ENCODE data around the gene POLH. TPM values are rescaled to one million over a fixed set of nuclear protein-coding genes. Genes with fewer than 3 reads are reported as not detected.

The POLH gene
- total and polyA plus RNA-seq, 2 of the 4 experiments (the other 2 are of a cell fraction) = 13.3 to 26.0 TPM

DNA sequence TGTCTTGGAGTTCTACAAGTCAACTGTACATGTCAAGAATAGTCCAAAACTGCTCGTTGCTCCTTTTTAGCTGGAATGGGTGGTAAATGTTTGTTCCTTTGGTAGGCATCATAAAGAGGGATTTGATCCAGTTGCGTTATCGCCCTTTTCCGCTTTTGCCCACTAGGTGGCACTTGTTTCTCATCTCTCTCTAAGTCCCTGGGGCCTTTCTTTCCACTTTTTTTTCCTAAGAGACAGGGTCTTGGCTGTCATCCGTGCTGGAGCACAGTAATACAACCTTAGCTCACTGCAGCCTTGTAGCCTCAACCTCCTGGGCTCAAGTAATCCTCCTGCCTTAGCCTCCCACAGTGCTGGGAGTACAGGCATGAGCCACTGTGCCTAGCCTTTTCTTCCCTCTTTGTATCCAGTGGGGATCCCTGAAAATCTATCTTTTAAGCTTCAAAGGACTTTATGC is 32.4 kb downstream of the POLH start:
- Histone ChIP-seq H4K8ac (ENCODE audit: low read depth in 2 of 2, low read length in 2 of 2) (peak overlapping the region in 1 of 2 experiments; percentile 22; a peak in 1 of 4 replicates), H2BK20ac (ENCODE audit: low read depth, low read length) (no peak overlapping the region), H3K79me1 (ENCODE audit: low read depth in 1 of 2, low read length in 2 of 2) (peaks cover 3 to 11% of the 10 kb centered on the region in 2 experiments), H2BK15ac (ENCODE audit: low read depth, low read length) (no peak overlapping the region), H3K4ac (ENCODE audit: low read depth, low read length) (no peak overlapping the region), H3K27me3 (ENCODE audit: control insufficient read depth, insufficient read depth, low read length) (no peaks in the 10 kb centered on the region), H3K9me3 (ENCODE audit: control insufficient read depth, insufficient read depth, low read length) (no peaks in the 10 kb centered on the region), H3K56ac (ENCODE audit: extremely low read depth, insufficient read depth, low read length) (0 out of 2 replicates have a peak overlapping the region, but pooled peaks have one; percentile 6), H4K20me1 (ENCODE audit: insufficient read depth, low read length) (peaks cover 4% of the 10 kb centered on the region; the same call in 1 of the 2 replicates), H3K4me1 (ENCODE audit: control insufficient read depth, insufficient read depth, low read length) (no peaks in the 10 kb centered on the region), H3K27ac (ENCODE audit: insufficient read depth, low read length) (no peak overlapping the region), H3K4me3 (ENCODE audit: insufficient read depth, low read depth, low read length) (no peak overlapping the region), H3K9me1 (ENCODE audit: insufficient read depth, low read length) (no peaks in the 10 kb centered on the region), H2BK120ac (ENCODE audit: low read depth, low read length) (no peak overlapping the region), H3K4me2 (ENCODE audit: low read depth, low read length) (no peak overlapping the region), H3K18ac (ENCODE audit: low read depth, low read length) (no peak overlapping the region), H2AK5ac (ENCODE audit: low read depth, low read length) (no peak overlapping the region), H2AK9ac (replicated peaks; ENCODE audit: low read depth, low read length, poor library complexity) (peak overlapping the region; percentile 8), H4K91ac (ENCODE audit: insufficient read depth, low read depth, low read length) (no peak overlapping the region), H2BK5ac (ENCODE audit: low read depth, low read length, poor library complexity, severe bottlenecking) (no peak overlapping the region), H2AFZ (replicated peaks; ENCODE audit: low read length, poor library complexity) (no peak overlapping the region), H3K36me3 (ENCODE audit: control insufficient read depth, insufficient read depth, low read length) (peaks cover 13% of the 10 kb centered on the region), H3K14ac (replicated peaks; ENCODE audit: low read depth, low read length) (no peak overlapping the region), H4K5ac (ENCODE audit: low read depth, low read length) (no peak overlapping the region), H3K9ac (ENCODE audit: low read depth, low read length) (no peak overlapping the region), H3K23ac (ENCODE audit: low read depth, low read length) (no peak overlapping the region)
- TF ChIP-seq SMC3 (IDR thresholded peaks at IDR 0.05; ENCODE audit: low read depth, low read length) (peak; percentile 55; the same call in 1 of the 2 replicates), FOS (IDR thresholded peaks at IDR 0.05; ENCODE audit: low read depth, low read length) (no peak), RAD21 (IDR thresholded peaks at IDR 0.05; ENCODE audit: low read length) (peak; percentile 68), CEBPB (IDR thresholded peaks at IDR 0.05; ENCODE audit: low read depth, low read length) (0 out of 2 replicates have a peak, but pooled peaks have one; percentile 6), MAFK (IDR thresholded peaks at IDR 0.05; ENCODE audit: low read depth, low read length) (no peak)
- TF ChIP-seq, protein P1, sequence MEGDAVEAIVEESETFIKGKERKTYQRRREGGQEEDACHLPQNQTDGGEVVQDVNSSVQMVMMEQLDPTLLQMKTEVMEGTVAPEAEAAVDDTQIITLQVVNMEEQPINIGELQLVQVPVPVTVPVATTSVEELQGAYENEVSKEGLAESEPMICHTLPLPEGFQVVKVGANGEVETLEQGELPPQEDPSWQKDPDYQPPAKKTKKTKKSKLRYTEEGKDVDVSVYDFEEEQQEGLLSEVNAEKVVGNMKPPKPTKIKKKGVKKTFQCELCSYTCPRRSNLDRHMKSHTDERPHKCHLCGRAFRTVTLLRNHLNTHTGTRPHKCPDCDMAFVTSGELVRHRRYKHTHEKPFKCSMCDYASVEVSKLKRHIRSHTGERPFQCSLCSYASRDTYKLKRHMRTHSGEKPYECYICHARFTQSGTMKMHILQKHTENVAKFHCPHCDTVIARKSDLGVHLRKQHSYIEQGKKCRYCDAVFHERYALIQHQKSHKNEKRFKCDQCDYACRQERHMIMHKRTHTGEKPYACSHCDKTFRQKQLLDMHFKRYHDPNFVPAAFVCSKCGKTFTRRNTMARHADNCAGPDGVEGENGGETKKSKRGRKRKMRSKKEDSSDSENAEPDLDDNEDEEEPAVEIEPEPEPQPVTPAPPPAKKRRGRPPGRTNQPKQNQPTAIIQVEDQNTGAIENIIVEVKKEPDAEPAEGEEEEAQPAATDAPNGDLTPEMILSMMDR (conservative IDR thresholded peaks at IDR 0.05; ENCODE audit: low read depth, low read length) = peak; percentile 72
- in situ Hi-C loops (cut with MboI; ENCODE audit: low sequenced_read_pairs) (loop anchor here (10.0 kb wide), 1 partner anchor 466 kb away; no protein-coding TSS in a partner anchor), dilution Hi-C loops (cut with HindIII; ENCODE audit: low sequenced_read_pairs, unreplicated experiment) (no loop called here), intact Hi-C loops (cut with micrococcal nuclease) (loop anchor here (1.0 kb wide), 1 partner anchor 471 kb away; no protein-coding TSS in a partner anchor)
- ChIA-PET CTCF (interaction anchor here (0.6 to 1.6 kb wide), 3 partner anchors 11 to 471 kb away, joined by 3 to 8 read pairs (median 6); no protein-coding TSS in a partner anchor), POLR2A (ENCODE audit: unreplicated experiment) (no interaction called here)
- 10% methylated on average over 2 of the region's 5 CpGs; no CpG with 5 or more reads in 1 of the 2 experiments for WGBS, 2 experiments (ENCODE audit: extremely low coverage in 2 of 2, insufficient read length in 1 of 2)
- DNase-seq (peak; percentile 86), ATAC-seq (ENCODE audit: low read depth) (peak; percentile 81)
- no TSS peak for BruUV-seq (replicated peaks)
